TTC549 (cell line): ENCODE measurements around the gene GNAZ.

Experiments used
- FAIRE-seq: peaks from 2 replicates; lab custom pipeline; 2012; peaks lifted over from hg19 to GRCh38; lab: Jason Lieb, UNC

Gene GNAZ

DNA sequence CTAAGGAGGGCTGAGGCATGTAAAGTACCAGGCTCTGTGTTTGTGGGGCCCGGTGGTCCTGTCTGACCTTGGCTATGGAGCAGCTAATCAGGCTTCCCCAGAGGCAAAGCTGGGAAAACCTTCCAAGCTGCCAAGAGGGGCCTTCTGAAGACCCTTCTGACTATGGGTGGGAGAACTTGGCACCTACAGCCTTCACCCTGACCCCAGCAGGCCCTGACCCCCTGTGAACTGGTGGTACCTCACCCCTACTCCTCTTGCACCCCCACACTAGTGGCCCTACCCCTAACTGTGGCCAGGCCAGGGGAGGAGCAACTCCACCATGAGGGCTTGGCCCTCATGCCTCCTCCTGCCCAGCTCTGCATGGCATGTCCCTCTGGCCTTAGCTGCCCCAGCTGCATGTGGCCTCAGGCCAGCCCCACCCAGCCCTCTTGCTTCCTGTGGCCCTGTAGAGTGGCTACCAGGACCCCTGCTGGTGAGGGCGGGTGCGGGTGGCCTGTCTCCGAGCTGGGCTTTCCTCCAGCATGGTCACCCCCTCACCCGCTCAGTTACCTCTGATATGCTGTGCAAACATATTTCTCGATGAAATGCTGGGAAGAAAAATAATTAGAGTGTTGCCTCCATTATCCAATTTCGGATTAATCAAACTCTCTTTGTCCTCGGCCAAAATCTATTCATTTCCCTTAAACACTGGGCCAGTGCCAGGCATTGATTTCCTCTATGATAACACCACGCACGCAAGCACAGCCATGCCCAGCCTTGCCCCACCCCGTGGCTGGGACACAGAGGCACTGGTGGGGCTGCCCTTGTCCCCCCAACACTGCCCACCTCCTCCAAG, 7.5 kb downstream of the GNAZ start:
- FAIRE-seq, result no peak

GRCh38 chr22:23078462-23078787, 8.1 kb downstream of the GNAZ start:
- FAIRE-seq, result no peak

DNA sequence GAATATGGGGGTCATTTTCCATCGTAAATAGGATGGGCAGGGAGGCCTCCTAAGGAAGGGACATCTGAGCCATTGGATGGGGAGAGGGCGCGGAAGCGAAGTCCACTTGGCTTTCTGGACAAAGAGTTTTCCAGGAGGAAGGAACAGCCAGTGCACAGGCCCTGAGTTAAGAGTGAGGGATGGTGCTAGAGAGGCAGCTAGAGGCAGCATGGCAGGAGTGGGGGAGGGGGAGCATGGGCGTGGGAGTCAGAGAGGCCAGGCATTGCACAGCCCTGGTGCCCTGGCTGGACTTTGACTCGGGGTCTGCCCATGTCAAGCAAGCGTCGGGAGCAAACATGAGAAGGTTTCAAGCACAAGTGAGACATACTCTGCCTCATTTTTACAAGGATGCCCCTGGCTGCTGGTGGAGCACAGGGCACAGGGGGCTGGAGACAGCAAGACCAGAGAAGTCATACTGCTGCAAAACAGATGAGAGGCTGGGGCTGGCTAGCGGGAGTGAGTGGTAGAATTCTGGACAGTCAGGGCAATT, 9.0 kb downstream of the GNAZ start:
- FAIRE-seq, result no peak

DNA sequence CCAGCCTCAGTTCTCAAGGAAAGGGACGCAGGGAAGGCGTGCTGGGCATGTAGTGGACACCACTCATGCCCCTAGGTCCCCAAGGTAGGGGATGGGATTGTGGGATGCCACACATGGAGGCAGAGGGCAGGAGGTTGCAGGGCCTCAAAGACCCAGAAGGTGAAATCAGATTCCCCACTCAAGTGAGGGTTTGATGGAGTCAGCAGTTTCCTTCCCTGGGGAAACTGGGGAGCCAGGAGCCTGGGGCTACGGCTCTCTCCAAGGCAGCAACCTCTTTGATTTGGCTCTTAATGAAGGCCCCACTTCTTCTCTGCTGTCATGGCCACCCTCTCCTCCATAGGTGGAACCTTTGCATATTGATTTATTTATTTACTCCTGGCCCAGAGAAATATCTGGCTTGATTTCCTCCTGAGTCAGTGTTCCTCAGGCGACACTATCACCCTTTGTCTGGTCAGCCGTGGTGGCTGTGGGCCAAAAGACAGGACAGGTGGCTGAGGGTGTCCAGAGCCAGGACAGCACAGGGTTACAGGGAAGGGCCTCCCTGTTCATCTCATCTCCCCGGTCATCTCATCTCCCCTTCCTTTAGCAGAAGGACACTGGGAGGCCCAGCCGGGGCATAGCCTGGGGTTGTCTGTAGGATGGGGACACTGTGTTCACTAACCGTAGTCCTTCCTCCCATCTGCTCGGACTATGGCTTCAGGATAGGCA, 9.6 kb downstream of the GNAZ start:
- no peak for FAIRE-seq

- no peak for FAIRE-seq
Measured at GRCh38 chr22:23080613-23081290, 10.4 kb downstream of the GNAZ start.

GRCh38 chr22:23082534-23083314, 12.4 kb downstream of the GNAZ start:
- FAIRE-seq, result no peak

DNA sequence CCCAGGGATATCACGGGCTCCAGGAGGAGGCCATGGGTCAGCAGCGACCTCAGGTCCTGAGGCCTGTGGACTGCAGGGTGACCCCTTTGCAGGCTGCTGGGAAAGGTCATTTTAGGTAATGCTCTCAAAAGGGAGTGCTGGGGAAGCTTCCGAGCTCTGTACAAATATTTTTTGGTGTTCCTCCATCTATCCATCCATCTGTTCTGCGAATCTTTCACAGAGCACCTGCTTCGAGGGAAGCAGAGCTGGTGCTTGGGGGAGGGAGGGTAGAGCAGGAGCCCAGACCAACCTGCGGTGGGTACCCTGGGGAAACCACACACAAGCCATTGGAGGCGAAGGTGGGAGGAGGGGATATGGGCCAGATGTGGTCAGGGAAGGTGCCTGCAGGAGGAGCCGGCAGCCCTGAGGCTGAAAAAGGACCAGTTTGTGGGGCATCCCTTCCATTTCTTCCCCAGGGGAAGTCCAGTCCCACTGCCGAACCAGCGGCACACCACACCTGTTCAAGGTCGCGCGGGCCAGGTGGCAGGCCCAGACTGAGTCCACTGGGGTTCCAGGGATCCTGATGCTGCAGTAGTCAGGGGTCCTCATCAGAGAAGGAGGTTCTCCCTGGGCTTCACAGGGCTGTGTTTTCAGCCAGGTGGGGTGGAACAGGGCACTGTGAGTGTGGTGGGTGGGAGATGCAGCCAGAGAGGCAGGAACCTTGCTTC, 13.1 kb downstream of the GNAZ start:
- no peak for FAIRE-seq

DNA sequence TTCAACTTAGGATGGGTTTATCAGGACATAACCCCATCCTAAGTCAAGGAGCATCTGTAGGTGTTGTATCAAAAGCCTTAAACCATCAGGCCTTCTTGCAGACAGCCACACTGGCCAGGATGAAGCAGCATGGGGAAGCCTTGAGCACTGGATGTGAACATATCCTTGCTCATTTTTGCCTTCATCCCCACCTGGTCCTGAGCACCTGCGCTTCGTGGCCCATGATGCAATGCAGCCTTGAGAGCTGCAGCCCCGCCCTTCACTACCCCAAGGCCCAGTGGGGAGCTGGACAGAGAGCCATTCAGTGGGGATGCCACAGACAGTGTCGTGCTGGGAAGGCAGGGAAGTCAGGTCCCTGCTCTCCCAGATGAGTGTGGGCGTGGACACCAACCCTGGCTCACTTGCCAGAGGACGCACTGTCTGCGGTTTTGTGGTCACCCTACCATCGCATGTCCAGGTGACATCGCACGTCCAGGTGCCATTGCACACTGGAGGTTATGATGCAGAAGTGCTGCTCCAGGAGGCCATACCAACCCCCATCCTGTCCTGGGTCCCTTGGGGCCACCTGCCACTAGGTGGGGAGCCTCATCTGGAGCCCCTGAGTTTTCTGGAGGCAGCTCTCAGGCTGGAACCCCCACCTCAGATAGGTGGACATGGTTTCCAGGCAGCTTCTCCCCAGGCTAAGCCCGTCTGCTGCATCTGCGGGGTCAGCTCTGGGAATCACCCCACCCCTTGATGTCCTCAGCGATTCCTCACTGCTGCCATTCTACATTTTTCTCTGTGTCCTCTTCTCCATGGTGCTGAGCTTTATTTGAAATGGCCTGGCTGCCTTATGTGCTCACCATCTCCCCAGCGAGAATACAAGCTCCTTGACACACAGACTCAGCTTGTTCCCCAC, 14.4 kb downstream of the GNAZ start:
- FAIRE-seq, result no peak

DNA sequence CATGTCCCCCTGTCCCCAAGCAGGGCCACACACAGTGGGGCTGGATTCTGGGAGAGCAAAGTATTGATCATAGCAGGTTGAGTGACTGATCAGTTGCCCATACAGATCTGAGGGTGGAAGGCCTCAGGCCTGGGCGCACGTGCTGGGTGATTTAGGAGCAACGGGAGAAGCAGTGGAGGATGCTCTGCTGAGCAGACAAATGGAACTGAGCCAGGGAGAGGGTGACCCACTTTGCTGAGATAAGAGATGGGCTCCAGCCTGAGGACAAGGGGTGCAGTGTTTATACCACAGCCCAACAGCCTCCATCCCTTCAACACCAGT, 15.0 kb downstream of the GNAZ start:
- no peak for FAIRE-seq

DNA sequence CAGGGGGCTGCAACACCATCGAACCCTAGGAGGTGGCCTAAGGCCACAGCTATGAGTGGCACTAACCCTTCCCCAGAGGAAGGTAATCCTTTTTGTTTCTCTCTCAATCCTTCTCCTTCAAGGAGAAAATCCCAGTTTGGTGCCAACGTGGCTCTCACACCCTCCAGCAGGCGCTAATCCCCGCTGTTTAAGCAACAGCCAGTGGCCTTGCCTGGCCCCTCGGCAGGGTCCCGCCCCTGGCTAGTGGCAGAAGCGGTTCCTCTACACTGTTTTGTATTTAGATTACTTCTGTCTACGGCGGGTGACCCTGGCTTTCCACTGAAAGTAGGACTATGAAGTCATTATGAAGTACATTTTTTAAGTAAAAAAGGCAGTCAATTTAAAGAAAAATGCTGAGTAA, 15.5 kb downstream of the GNAZ start:
- FAIRE-seq, result no peak

- no peak for FAIRE-seq
Measured at GRCh38 chr22:23086263-23086662, 15.9 kb downstream of the GNAZ start.

DNA sequence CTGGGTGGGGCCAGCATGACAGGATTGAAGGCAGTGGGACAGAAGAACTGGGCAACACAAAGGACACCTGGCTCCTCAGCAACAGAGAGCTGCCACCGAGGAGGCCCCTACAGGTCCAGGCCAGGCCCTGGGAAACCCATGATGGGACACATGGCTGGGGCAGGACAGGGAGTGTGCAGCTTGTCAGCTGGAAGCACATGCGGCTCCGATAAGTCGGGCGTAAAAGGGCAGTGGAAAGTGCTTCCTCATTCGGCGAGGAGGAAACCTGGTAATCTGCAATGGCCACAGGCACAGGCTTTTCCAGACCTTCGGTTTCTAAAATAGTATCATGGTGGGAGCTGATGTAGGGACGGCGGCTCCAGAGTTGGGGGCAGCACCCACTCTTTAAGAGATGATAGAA, 16.5 kb downstream of the GNAZ start:
- no peak for FAIRE-seq

GRCh38 chr22:23088199-23088604, 17.9 kb downstream of the GNAZ start:
- no peak for FAIRE-seq

DNA sequence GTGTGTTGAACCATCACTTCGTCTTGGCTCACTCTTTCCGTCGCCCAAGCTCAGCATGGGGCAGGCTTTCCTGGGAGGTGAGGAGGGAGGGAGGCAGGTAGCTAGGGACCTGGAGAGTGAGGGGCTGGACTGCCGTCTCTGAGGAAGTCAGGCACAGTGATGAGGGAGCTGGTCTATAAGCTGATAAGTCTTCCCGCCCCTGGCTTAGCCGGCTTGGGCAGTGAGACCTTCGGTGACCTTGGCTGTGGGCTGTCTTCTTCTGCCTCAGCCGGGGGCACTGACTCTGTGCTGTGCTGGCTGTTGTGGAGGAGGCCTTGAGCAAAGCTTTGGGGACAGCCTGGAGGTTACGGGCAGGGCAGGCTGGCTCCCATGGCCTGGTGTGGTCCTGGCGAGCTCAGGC, 18.7 kb downstream of the GNAZ start:
- FAIRE-seq, result no peak

- no peak for FAIRE-seq
Measured at GRCh38 chr22:23089633-23090456, 19.5 kb downstream of the GNAZ start.

DNA sequence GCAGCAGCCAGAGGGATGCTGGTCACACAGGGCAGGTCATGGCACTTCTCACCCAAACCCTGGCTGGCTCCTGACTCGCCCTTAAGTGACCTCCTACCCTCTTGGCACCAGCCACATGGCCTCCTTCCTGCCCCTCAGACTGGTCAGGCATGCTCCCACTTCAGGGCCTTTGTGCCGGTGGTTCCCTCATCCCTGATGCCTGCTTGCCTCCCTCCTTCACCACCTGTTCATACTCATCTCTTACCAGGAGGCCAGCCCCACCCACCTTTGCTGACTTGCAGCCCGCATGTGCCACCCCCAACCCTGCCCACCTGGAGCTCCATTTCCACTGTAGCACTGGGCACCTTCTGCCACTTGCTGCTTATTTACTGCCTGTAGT, 20.1 kb downstream of the GNAZ start:
- no peak for FAIRE-seq

DNA sequence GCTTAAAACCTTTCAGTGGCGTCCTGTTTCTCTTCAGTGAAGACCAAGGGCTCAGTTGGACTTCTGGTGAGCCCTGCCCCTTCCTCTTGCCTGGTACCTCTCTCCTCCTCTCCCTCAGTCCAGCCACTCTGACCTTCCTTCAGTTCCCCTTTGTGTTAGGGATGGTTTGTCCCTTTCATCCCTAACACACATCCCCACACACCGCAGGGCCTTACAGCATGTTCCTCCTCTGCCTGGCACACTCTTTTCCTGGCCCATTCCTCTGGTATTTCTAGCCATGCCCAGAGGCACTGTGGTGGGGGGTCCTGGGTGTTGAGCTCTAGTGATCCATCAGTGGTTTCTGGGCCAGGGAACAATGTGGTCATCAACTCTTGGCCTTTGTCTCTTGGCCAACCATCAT, 21.4 kb downstream of the GNAZ start:
- FAIRE-seq, result no peak

DNA sequence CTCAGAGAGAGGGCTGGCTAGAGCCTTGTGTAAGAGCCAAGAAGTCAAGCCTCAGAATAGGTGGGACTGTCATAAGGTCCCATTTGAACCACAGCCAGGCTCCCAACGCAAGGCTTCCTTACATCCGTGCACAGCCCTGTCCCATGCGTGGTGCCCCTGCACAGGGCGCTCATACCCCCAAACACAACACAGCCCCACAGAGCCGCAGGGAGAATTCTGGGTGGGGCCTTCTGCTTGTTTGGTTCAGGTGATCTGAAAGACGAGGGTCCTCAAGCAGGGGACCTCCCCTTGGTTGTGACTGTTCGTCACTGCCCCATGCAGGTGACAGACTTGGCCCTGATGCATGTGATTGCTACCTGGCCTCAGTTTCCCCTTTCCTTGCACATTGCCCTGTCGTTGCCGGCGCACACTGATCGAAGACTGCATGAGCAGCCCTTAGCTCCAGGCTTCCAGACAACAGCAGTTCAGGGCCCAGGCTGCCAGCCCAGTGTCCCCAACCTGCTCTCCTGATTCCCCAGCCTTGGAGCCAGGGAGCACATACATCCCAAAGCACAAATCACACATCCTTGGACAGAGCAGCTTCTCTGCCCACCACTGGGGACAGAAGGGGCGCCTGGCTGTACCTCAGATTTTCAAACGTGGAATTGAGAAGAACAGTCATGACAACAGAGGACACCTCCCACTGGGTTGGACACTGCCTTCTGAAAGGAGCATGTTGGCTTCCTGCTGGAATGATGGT, 22.1 kb downstream of the GNAZ start:
- no peak for FAIRE-seq

DNA sequence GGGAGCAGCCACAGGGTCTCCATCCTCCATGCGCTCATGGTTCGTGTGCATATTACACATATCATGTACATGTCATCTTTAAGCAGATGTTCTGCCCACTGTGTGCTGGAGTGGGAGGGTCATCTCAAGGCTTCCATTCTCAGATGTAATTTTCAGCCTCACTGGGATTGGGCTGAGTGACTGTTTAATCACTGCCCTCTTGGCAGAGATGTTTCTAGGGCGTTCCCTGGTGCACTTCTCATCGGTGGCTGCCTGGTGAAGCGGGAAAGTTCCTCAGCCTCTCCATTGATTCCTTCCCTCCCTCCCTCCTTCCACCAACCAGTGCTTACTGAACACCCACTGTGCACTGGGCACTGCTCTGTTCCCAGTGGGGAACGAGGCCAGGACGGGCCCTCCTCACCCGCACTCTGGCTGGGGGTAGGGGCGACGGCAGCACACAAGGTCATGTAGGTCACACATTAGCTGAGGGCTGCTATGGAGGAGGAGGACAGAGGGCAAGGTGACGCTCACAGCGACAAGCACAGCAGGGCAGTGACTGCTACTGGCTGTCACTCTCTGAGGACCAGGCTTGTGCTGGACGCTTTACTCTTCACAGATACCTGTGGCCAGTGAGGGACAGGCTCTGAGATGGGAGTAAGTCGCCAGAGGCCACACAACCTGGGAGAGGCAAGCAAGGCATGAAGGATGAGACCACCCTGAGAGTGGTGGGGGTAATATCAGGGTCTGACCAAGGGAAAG, 22.9 kb downstream of the GNAZ start:
- no peak for FAIRE-seq
